Gastroesophageal sphincter (tissue), 4 donors: ENCODE results near the gene ATP2A3. TPM values are rescaled to one million over a fixed set of nuclear protein-coding genes. Genes with fewer than 3 reads are reported as not detected.

Experiments used
- ATAC-seq: fragments of 150-250 bp; one replicate; pipeline ENCODE4 v1.9.1; 2016; ENCODE audit warnings: mild to moderate bottlenecking, moderate library complexity
- H3K27ac ChIP-seq, 4 donors: fragments of 200-600 bp; sonication (generic) in 3 of 4; 1 replicate in 3 of 4; 2 replicates in 1 of 4; pipeline ENCODE4 v1.5.1; 2016 to 2019
- H3K27me3 ChIP-seq: fragments of 200-600 bp; sonication (generic); one replicate; pipeline ENCODE4 v1.5.1; 2019
- H3K36me3 ChIP-seq, 2 donors: fragments of 200-600 bp; sonication (generic); one replicate each; pipeline ENCODE4 v1.5.1; 2019; ENCODE audit warnings: control low read depth in 1 of 2
- H3K4me1 ChIP-seq, 3 donors: fragments of 200-600 bp; sonication (generic); 1 replicate in 2 of 3; 2 replicates in 1 of 3; pipeline ENCODE4 v1.5.1; 2016 to 2019; ENCODE audit warnings: control low read depth in 2 of 3
- H3K4me3 ChIP-seq, 2 donors: fragments of 200-600 bp; sonication (generic); one replicate each; pipeline ENCODE4 v1.5.1; 2019; ENCODE audit warnings: mild to moderate bottlenecking in 1 of 2, moderate library complexity in 1 of 2
- H3K9me3 ChIP-seq, 3 donors: fragments of 200-600 bp; sonication (generic); one replicate each; pipeline ENCODE4 v1.5.1; 2017 to 2019; ENCODE audit warnings: control low read depth in 2 of 3
- CTCF ChIP-seq, 4 experiments: fragments of 200-600 bp in 2 of 4; fragments of 450-650 bp in 2 of 4; sonication (generic) in 1 of 4; IDR thresholded peaks; one replicate each; pipeline ENCODE4 v1.5.1; 2017 to 2019; ENCODE audit warnings: antibody characterized with exemption in 4 of 4, mild to moderate bottlenecking in 2 of 4, moderate library complexity in 2 of 4
- EP300 ChIP-seq: sonication (generic); formaldehyde crosslinking; IDR thresholded peaks from one replicate; pipeline ENCODE4 v1.6.1; 2017; ENCODE audit warnings: antibody characterized with exemption, mild to moderate bottlenecking
- POLR2A ChIP-seq, 2 donors: fragments of 450-650 bp; IDR thresholded peaks; one replicate each; pipeline ENCODE4 v1.6.1; 2017; ENCODE audit warnings: antibody characterized with exemption in 2 of 2, mild to moderate bottlenecking in 2 of 2, moderate library complexity in 1 of 2
- POLR2AphosphoS5 ChIP-seq: sonication (generic); formaldehyde crosslinking; IDR thresholded peaks from one replicate; pipeline ENCODE4 v1.6.1; 2017; ENCODE audit warnings: antibody characterized with exemption
- WGBS, 2 donors: methylation state at CpG; one replicate each; pipeline ENCODE4 v1.1.5; 2018; ENCODE audit warnings: low coverage in 1 of 2; 5-methylcytosine and 5-hydroxymethylcytosine counted together
- total RNA-seq, 4 donors: library from RNA; depleted of rRNA; stranded (reverse); fragments of >200 nt; gene quantifications; one replicate each; pipeline ENCODE4 v1.1.0, GENCODE V29; 2016

Gene ATP2A3
- total RNA-seq, 4 donors from 2014 or later: 5.9 to 35.9 (median 18.1) TPM

GRCh38 chr17:3959921-3960601 lies 4.2 kb downstream of the ATP2A3 start:
- WGBS, 2 donors: 100% methylated on average over 1 of the region's 14 CpGs; no CpG with 5 or more reads in 1 of the 2 donors
- TF ChIP-seq POLR2AphosphoS5 (no peak), EP300 (no peak), CTCF (IDR thresholded peaks at IDR 0.05) (no peak), POLR2A (IDR thresholded peaks at IDR 0.05) (no peak)
- Histone ChIP-seq H3K27ac (peak overlapping the region in 3 of 4 donors; percentile 26 to 47 (median 43)), H3K4me3 (peak overlapping the region in 1 of 2 donors; percentile 1), H3K36me3 (no peaks in the 10 kb centered on the region), H3K4me1 (peaks cover 0 to 72% (median 6%) of the 10 kb centered on the region in 3 donors), H3K9me3 (no peaks in the 10 kb centered on the region), H3K27me3 (peaks cover 41% of the 10 kb centered on the region)
- no peak for ATAC-seq

- WGBS, 2 donors: 77% methylated on average over 9 of the region's 15 CpGs; no CpG with 5 or more reads in 1 of the 2 donors
- no peaks in the 10 kb centered on the region for H3K9me3 ChIP-seq
- H3K27me3 ChIP-seq: peaks cover 34% of the 10 kb centered on the region
- no peak for ATAC-seq
- H3K4me1 ChIP-seq: peaks cover 0 to 71% (median 6%) of the 10 kb centered on the region in 3 donors
- TF ChIP-seq CTCF (IDR thresholded peaks at IDR 0.05): no peak
- H3K27ac ChIP-seq: peak overlapping the region in 3 of 4 donors; percentile 26 to 47 (median 43)
- peak overlapping the region in 1 of 2 donors; percentile 1 for H3K4me3 ChIP-seq
- no peaks in the 10 kb centered on the region for H3K36me3 ChIP-seq
Observed at GRCh38 chr17:3959295-3959899, 4.8 kb downstream of the ATP2A3 start.

GRCh38 chr17:3957735-3958599 lies 6.3 kb downstream of the ATP2A3 start:
- Histone ChIP-seq H3K4me1 (peaks cover 0 to 57% (median 6%) of the 10 kb centered on the region in 3 donors), H3K36me3 (no peaks in the 10 kb centered on the region), H3K27me3 (peaks cover 20% of the 10 kb centered on the region), H3K4me3 (no peak overlapping the region), H3K9me3 (no peaks in the 10 kb centered on the region), H3K27ac (peak overlapping the region in 3 of 4 donors; percentile 7 to 34 (median 31))
- 51 to 63% methylated on average over 6 to 11 of the region's 18 CpGs for WGBS, 2 donors
- TF ChIP-seq CTCF (IDR thresholded peaks at IDR 0.05): no peak
- no peak for TF ChIP-seq POLR2AphosphoS5
- TF ChIP-seq POLR2A (IDR thresholded peaks at IDR 0.05): no peak
- no peak for TF ChIP-seq EP300
- no peak for ATAC-seq

- WGBS, 2 donors: no CpG with 5 or more reads among the region's 12 CpGs
- TF ChIP-seq EP300 (no peak), CTCF (IDR thresholded peaks at IDR 0.05) (no peak), POLR2AphosphoS5 (no peak), POLR2A (IDR thresholded peaks at IDR 0.05) (no peak)
- ATAC-seq: no peak
- H3K4me3 ChIP-seq: no peak overlapping the region
- peak overlapping the region in 1 of 4 donors; percentile 7 for H3K27ac ChIP-seq
- H3K36me3 ChIP-seq: no peaks in the 10 kb centered on the region
- H3K27me3 ChIP-seq: peaks cover 10% of the 10 kb centered on the region
- H3K9me3 ChIP-seq: no peaks in the 10 kb centered on the region
- H3K4me1 ChIP-seq: peaks cover 0 to 47% (median 6%) of the 10 kb centered on the region in 3 donors
Observed at GRCh38 chr17:3956983-3957382, 7.3 kb downstream of the ATP2A3 start.
